ENCODE results near the gene ARHGEF33.

Gene ARHGEF33

DNA sequence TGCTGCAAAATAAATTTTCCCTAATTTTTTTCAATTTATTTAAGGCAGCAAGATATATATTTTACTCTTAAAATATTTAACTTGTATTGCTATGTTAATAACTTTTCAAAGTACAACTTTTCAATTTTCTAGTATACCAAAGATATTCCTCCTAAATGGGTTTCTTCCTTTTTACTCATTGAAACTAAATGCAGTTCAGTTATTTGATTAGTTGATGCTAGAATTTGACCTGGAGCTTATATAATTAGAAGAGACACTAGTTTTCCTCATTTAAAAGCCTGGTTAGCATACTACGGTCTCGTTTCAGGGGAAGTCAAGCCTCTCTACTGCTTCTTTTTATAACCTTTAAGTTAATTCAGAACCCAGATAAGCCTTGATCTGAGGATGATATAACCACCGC lies at the start of gene ARHGEF33:
Gene ARHGEF33, plus strand, starts transcription at position 301 of the 400 bp plus-strand sequence. CDS start 29,573 bp downstream, outside the sequence.
- no peak for DNase-seq

DNA sequence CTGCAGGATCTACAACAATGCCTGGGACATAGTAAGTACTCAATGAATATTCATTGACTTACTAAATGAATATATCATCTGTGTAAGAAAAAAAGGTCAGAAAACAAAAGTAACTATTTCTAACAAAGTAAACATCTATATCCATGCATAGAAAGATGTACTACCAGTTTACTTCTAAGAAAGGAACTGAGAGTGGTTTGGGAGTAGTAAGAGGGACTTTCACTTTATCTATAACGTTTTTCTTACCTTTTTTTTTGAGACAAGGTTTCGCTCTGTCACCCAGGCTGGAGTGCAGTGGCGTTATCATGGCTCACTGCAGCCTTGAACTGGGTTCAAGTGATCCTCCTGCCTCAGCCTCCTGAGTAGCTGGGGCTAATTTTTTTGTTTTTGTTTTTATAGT lies 39.6 kb upstream of the ARHGEF33 start:
- no peak for DNase-seq

GRCh38 chr2:38856165-38856564 lies 33.5 kb upstream of the ARHGEF33 start:
- no peak for DNase-seq

- DNase-seq, result no peak
Observed at GRCh38 chr2:38862476-38862875, 27.2 kb upstream of the ARHGEF33 start.

- no peak for DNase-seq
Observed at GRCh38 chr2:38863061-38863695, 26.5 kb upstream of the ARHGEF33 start.

DNA sequence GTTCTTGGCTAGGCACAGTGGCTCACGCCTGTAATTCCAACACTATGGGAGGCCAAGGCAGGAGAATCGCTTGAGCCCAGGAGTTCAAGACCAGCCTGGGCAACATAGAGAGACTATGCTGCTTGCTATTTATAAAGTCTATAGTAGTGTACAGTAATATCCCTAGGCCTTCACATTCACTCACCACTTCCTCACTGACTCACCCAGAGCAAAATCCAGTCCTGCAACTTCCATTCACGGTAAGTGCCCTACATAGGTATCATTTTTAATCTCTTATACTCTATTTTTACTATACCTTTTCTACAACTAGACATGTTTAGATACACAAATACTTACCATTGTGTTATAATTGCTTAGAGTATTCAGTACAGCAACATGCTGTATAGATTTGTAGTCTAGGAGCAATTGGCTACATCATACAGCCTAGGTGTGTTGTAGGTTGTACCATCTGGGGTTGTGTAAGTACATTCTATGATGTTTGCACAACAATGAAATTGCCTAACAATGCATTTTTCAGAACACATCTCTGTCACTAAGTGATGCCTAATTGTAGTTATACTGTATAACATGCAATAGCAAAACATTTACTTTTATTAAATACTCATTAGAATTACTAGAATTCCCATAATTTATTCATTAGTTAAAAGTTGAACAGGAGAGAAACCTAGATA lies 22.8 kb upstream of the ARHGEF33 start:
- DNase-seq, result no peak

DNA sequence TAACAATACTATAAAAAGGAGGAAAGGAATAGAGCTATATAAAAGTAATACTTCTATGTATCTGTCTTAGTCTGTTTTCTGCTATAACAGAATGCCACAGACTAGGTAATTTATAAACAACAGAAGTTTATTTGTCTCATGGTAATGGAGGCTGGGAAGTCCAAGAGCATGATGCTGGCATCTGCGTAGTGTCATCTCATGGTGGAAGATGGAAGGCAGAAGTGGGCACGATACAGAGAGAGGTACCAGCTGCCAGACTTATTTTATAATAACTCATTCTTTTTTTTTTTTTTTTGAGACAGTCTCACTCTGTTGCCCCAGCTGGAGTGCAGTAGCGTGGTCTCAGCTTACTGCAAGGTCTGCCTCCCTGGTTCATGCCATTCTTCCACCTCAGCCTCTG lies 18.2 kb upstream of the ARHGEF33 start:
- DNase-seq, result no peak

DNA sequence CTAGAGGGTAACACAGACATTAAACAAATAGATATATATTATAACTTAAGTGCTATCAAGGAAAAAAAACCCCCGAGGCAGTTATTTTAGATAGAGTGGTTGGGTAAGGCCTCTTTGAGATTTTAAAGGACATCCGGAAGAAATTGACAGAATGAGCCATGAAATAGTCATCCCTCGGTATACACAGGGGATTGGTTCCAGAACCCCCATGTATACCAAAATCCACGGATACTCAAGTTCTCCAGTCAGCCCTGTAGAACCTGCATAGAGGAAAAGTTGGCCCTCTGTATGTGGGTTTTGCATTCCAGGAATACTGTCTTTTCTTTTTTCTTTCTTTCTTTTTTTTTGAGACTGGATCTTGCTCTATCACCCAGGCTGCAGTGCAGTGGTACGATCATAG lies 15.9 kb upstream of the ARHGEF33 start:
- DNase-seq, result no peak

DNA sequence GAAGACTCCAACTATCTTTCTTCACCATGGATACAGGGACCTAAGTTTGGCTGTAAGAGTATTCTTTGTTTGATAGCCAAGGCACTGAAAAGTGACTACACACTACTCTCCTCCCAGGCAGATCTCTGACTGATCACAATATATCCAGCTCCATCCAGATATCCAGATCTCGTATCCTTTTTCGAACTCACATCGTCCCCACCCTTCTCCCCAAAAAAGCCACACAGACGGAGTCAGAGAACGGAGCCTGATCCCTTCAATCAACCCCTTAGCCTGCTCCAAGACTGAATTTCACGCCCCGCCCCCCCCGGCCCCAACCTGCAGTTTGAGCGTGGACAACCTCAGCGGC lies 14.5 kb upstream of the ARHGEF33 start:
- DNase-seq, result no peak

DNA sequence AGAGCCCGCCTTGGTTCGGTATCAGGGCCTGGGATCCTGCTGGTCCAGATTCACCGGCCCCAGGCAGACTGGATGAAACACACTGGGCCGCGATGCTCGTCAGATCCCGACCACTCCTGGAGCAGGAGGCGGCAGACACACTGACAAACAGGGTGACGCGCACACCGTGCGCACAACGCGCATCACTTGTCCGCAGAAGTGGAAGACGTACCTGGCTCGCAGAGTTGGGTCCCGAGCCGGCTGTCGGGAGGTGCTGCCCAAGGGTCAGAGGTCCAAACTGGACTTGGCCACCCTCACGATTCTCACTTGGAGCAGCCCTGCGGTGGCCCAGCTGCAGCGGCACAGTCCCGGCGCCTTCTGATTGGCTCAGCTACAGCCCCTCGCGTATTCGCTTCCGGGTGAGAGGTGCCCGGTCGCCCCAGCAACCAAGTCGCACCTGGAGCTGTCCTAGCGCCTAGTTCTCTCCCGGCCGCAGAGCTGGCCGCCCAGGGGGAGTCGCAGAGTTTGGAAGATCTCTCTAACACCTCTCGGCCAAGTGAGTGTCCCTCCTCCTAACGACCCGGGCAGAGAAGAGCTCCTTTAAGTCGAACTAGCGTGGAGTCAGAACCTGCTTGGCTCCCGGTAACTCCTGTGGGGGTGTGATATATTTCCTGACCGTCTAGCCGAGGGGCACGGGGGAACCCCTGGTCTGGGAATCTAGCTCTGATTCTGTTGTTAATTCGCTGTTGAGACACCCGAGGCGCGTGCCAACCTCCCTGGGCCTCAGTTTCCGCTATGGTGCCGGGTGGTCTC lies 13.9 kb upstream of the ARHGEF33 start, which contains the start of the genes DHX57 and MORN2:
Gene DHX57, minus strand, starts transcription at position 359 of the 792 bp plus-strand sequence. CDS start 7,529 bp downstream, outside the sequence.
Gene MORN2, plus strand, starts transcription at position 401 of the 792 bp plus-strand sequence.
- DNase-seq, result peak; percentile 61 to 66

DNA sequence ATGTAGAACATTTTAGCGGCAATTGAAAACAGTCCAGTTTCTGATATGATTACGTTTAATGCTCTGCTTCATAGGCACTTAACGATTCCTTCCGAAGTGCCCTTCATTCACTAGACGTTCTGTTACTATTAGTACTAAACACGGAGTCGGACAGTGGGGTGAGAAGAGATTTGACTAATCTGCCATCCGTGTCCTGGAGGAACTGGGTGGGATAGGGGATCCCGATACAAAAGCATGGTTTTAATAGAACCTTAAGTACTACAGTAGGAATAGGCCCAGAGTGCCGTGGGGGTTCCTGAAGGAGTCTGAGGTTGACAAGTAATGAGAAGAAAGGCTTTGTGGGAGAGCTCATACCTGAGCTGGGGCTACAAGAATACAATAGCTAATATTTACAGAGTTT lies 13.3 kb upstream of the ARHGEF33 start:
- DNase-seq, result no peak

- no peak for DNase-seq
Observed at GRCh38 chr2:38886063-38886462, 3.6 kb upstream of the ARHGEF33 start.

GRCh38 chr2:38887347-38887746 lies 2.3 kb upstream of the ARHGEF33 start:
- DNase-seq, result no peak

GRCh38 chr2:38887902-38888554 lies 1.6 kb upstream of the ARHGEF33 start:
- DNase-seq, result no peak

DNA sequence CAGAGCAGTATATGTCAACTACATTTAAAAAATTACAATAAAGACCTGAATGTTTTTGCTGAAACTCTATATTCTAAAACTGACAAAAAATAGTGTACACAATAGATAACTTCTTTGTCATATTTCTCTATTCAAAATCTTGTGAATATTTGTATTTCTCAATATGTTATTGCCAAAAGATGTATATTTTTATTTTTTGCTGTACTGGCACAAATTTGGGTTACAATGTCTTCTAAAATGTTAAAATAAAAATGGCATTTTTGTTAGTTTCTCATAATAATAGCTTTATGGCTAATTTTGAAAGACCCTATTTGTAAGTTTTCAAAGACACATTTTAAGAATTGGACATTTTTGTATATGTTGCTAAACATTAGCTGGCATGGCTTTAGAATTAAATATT lies 630 bp upstream of the ARHGEF33 start:
- DNase-seq, result no peak

DNA sequence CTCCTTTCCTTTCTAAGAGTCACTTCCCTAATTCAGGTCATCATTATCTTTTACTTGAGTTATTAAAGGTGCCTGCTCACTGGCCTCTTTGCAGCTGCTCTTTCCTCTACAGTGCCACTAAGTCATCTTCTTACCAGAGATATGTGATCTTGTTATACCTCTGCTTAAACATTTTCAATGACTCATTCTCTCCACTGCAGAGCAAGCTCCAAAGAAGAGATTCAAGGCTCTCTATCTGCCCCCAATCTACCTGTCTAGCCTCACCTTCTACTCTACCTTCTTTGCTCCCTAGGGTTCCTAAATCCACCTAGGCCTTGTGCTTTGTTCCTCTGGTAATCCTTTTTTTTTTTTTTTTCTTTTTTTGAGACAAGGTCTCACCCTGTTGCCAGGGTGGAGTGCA lies 3.1 kb downstream of the ARHGEF33 start:
- no peak for DNase-seq

GRCh38 chr2:38898256-38898655 lies 8.6 kb downstream of the ARHGEF33 start:
- no peak for DNase-seq

DNA sequence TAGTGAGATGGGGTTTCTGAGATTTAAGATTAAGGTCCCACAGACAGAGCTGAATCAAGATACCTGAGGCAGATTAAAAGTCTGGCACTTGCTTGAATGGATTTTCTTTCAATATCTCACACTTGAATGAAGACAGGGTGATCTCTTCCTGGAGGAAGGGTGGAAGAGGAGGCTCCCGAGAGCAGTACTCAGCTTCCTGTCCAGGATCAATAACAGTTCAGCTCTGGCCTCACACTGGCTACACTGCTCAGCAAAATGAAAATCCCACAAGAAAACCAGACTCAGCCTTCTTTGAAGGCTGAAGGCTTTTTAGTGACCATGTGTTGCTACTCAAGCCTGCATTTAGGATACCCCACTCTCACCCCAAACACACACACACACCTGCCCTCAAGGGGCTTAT lies 11.1 kb downstream of the ARHGEF33 start:
- DNase-seq, result no peak

- DNase-seq, result no peak
Observed at GRCh38 chr2:38905251-38905650, 15.6 kb downstream of the ARHGEF33 start.

GRCh38 chr2:38907242-38907641 lies 17.6 kb downstream of the ARHGEF33 start:
- DNase-seq, result no peak

- DNase-seq, result no peak
Observed at GRCh38 chr2:38907743-38908562, 18.3 kb downstream of the ARHGEF33 start.

DNA sequence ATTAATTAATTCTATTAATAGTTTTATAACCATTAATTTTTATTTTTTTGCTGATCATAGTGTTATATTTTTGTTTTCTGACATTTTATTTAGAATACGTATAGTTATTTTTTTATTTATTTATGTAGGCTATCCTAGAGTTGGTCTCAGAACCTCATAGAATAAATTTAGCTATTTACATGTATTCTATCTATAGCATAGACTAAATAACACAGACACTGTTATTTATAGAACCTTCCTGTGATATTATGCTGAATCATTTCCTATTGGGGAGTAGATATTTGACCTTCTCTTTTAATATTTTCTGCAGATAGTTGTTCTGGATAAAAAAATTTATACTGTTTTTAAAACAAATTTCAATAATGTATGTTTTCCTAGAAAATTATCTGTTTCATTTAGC lies 20.2 kb downstream of the ARHGEF33 start:
- DNase-seq, result no peak
